ENCODE results near the gene DOC2A.
"Not testable (repeated sequence)": the region's sequence is repeated elsewhere in the genome, so short reads cannot be mapped to it uniquely, and the experiment has no call there.

DOC2A gene

DNA sequence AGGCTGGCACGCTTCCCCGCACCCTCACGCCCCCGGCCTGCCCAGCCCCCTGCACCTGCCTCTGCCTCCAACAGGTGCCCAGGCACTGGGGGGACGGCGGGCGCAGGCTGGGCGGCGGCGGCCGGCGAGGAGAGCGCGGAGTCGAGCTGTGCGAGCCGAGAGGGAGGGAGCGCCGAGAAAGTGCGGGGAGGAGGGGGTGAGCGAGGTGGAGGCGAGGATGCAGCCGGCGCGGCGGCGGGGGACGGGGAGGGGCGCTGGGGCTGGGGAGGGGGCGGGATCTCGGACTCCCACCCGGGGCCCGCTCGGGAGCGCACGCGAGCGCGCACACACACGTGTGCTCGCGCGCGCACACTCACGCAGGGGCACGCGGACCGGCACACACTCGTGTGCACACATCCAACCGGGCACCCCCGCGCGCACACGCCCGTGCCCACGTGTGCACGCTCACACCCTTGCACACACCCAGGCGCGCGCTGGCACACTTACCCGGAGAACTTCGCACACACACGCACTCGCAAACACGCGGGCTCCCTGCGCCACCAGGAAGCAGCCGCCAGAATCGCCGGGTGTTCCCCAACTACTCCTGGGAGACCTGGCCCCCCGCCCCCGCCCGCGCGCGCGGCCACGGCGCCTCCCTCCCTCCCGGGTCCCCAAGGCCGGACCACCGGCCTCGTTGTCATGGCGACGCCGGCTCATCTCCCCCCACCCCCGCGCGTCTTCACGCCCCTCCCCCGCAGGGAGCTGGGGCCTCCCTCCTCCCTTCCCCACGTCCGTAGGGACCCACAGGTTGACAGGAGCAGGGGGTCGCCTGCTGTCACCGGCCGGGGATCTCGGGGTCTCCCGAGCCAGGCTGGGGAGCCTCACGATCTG lies at the start of gene DOC2A:
DOC2A (minus strand) TSS at position 184 of the 870 bp plus-strand sequence. CDS start 805 bp downstream, outside the sequence.
- no peak for DNase-seq (ENCODE audit: low read depth)

DNA sequence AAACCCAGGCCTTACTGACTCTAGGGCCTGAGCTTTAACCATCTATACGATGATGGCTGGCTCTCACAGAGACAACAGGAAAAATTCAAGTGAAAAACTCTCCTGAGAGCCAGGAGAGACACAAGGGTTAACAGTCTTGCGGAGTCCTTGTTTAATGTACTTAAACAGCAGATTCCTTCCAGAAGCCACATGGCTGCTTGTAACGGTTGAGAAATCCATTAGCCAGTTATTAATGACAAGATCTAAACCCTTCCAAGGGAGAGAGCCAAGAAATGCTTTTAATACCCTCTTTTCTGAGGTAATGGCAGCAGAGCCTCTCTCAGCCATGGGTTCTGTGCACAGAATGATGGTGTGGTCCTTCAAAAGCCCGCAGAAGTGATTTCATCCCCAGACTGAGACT lies 49.5 kb upstream of the DOC2A start:
- no peak for DNase-seq (ENCODE audit: low read depth)

DNA sequence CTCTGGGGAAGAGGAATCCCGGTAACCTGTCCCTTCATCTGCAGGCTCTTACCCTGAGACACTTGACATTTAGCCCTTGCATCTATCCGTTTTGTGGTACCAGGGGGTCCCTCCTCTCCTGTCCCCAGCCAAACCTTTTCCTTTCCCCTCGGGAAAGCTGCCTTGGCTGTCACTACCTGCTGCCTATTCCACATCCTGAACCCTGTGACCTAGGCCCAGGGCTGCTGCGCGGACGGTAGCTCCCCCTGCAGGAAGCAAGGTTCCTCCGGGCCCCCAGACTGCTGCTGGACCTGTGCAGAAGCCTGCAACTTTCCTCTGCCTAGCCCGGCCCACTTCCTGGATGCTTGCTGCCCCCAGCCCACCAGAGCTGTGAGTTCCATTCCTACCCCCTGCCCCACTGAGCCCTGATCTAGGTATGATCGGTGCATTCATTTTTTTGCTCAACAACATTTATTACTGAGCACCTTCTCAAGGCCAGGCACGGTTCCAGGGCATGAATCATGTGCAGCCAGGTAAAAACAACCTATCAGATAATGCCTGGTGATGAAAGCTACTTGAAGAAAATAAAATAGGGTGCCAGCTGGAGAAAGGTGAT lies 44.2 kb upstream of the DOC2A start:
- DNase-seq (ENCODE audit: low read depth) = no peak

DNA sequence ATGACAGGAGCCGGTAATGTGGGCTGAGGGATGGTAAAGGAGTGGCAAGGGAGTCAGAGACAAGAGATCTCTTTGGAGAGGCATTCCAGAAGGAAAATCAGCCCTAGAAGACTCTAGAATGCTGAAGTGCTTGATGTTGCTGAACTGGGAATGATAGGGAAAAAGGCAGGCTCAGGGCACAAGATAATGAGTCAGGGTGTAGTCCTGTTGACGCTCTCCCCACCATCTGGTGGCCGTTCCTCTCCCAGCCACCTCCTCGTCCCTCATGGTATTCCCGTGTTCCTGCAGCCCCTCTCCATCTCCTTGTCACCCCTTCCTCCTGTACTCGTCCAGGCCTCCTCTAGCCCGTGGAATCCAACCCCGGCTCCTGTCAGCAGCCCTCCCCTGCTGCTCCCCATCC lies 43.6 kb upstream of the DOC2A start:
- no peak for DNase-seq (ENCODE audit: low read depth)

DNA sequence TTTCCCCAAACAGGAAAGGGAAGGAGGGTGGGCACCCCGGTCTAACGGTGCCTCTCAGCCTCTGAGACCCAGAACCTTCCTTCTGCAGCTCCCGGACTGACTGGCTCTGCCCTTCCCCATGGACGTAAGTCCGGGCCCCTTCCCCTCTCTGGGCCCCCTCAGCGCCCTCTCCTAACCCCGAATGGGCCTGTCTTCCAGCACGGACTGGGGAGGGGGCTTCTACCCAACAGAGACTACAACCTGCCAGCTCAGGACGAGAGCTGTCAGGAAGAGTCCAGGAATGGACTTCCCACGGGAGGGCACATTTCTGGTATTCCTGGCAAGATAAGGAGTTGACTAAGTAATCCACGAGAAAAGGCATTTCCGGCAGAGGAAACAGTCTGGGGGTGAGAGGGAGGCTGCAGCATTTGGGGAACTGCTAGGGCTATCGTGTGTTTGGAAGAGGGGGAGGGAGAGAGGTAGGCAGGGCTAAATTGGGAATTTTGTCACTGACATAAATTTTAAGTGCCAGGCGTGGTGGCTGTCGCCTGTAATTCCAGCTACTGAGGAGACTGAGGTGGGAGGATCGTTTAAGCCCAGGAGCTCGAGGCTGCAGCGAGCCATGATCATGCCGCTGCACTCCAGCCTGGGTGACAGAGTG lies 42.7 kb upstream of the DOC2A start:
- no peak for DNase-seq (ENCODE audit: low read depth)

DNA sequence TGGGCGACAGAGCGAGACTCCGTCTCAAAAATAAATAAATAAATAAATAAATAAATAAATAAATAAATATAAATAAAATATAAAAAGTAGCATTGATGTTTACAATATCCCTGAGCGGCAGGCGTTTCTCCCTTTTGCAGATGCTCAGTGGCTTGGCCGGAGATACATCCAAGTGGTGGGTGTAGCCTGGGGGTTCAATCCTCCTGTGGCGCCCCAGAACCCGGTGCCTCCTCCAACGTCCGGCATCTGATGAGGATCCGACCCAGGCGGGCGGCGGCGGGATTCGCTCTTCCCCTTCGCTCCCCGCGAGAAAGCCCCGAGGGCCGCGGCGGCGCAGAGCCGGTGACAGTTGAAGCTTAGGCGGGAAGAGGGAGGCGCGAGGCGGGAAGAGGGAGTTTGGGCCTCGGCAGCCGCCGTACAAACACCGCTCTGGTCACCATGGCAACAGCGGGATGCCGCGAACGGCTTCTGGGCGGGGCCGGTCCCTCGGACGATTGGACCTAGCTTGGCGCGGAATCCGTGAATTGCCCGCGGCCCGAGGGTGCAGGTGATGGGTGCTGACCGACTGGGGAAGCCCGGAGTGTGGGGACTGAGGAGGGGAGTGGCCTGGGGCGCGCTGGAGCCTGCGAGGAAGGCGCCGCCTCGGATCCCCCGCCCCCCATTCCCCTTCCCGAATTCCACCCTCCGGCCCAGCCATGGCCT lies 42.0 kb upstream of the DOC2A start:
- DNase-seq (ENCODE audit: low read depth) = no peak

DNA sequence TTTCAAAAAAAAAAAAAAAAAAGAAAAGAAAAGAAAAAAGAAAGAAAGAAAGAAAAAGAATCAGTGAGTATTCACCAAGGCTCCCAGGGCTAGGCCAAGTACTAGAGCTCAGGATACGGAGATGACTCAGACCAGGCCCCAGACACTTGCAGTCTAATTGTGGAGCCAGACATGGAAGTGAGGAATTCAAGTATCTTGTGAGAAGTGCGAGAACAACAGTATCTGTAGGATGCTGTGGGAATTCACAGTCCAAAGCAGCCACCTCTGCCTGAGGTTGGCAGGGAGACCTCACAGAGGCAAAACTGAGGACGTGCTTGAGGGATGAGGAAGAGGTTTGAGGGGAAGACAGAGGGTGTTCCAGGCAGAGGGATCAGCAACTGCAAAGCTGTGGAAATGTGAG lies 40.7 kb upstream of the DOC2A start:
- no peak for DNase-seq (ENCODE audit: low read depth)

DNA sequence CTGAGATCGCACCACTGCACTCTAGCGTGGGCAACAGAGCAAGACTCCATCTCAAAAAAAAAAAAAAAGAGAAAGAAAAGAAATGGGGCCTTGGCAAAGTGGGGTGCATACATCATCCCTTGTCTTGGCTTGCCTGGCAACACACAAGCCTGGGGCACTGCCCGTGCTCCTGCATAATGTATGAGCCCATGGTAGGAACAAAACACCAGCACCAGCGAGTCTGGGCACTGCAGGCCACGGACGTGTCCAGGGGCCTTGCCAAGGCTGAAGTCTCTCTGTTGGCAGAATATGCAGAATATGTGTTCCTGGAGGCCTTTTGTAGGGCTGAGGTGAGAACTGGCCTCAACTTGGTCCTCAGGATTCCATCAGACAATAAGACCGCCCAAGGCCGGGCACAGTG lies 39.0 kb upstream of the DOC2A start:
- no peak for DNase-seq (ENCODE audit: low read depth)

DNA sequence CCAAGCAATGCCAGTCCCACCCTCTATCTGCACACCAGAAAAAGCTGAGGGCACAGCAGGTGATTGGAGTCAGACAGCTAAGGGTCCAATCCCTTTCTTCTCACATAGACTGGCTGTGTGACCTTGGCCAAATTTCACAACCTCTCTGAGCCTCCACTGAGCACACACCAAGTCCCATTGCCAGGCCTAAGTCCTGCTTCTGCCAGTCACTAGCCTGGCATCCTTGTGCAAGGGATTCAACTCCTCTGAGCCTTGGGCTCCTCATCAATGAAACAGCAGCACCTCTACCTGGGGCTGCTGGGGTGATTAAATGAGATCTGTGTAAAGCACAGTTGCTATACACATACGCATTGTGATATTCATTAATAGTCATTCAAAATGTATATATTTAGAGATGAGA lies 35.8 kb upstream of the DOC2A start:
- no peak for DNase-seq (ENCODE audit: low read depth)

DNA sequence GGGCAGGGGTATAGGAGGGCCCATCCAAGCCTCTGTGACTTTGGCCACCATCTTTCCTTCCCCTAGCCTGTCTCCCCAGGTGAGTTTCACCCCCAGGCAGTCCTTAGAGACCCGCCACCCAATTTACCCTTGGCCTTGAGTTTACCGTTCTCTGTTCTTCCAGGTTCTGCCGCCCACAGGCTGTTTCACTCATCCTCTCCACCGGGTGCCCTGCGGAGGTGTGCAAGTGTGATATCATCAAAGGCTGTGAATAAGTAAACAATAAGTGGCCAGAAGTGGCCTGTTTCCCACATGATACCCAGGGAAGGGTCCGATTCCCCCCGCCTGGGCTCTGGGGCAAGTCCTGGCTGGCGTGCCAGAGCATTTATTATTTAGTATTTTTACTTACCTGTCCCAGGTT lies 35.4 kb upstream of the DOC2A start:
- DNase-seq (ENCODE audit: low read depth) = no peak

DNA sequence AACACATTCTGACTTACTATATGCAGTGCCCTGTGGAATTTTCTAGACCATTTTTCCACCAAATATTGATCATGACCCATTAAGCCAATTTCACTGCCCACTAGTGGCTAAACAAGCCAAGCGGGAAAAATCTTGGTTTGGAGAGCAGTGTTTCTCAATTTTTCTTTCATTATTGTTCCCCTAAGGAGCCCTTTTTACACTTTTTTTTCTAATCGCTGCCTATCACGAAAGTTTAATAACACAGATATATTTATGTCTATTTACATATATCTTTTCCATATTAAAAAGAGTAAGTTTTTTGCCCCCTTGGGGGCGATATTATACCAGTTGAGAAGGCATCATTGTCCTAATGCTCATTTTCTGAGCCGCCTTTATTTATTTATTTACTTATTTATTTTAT lies 31.0 kb upstream of the DOC2A start:
- no peak for DNase-seq (ENCODE audit: low read depth)

DNA sequence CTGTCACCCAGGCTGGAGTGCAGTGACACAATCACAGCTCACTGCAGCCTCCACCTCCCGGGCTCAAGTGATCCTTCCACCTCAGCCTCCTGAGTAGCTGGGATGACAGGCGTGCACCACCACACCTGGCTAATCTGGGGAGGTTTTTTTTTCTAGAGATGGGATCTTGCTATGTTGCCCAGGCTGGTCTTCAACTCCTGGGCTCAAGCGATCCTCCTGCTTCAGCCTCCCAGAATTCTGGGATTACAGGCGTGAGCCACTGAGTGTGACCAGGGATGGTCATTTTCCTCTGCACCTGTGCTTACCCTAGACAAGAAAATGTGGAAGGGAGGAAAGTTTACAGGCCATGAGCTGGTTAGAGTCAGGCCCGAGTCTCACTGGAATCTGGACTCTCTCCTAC lies 29.9 kb upstream of the DOC2A start:
- not testable (repeated sequence) for DNase-seq (ENCODE audit: low read depth)

DNA sequence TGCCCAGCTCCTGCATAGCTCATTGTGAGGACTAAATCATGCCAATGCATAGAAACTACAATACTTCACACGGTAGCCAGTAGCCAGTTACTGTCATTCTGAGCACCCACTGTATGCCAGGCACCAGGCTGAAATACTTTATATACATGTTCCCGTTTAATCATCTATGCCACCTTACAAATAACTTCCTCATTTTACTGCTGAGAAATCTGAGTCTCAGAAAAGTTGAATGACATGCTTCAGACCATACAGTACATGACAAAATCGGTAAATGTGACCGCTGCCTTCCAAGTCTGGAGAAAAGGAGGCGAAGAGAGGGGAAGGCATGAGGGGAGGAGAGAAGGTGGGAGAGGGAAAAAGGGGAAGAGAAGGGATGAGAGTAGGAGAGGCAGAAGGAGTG lies 29.4 kb upstream of the DOC2A start:
- no peak for DNase-seq (ENCODE audit: low read depth)

DNA sequence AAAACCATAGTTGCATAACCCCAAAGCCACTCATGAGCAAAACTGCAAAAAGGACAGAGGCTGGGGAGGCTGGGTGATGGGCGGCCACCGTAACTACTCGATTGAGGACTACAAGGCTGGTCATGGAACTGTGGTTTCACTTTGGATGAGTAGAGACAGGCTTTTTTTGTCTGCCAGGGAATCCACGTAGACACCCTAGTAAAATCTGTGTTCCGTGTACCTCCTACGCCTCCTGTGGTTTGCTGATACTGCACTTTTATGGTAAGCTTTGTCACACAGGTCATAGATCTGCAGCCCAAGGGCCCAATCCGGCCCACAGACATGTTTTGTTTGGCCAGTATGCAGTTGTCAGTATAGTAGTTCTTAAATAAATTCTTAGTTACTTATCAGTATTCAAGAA lies 22.4 kb upstream of the DOC2A start:
- DNase-seq (ENCODE audit: low read depth) = no peak

DNA sequence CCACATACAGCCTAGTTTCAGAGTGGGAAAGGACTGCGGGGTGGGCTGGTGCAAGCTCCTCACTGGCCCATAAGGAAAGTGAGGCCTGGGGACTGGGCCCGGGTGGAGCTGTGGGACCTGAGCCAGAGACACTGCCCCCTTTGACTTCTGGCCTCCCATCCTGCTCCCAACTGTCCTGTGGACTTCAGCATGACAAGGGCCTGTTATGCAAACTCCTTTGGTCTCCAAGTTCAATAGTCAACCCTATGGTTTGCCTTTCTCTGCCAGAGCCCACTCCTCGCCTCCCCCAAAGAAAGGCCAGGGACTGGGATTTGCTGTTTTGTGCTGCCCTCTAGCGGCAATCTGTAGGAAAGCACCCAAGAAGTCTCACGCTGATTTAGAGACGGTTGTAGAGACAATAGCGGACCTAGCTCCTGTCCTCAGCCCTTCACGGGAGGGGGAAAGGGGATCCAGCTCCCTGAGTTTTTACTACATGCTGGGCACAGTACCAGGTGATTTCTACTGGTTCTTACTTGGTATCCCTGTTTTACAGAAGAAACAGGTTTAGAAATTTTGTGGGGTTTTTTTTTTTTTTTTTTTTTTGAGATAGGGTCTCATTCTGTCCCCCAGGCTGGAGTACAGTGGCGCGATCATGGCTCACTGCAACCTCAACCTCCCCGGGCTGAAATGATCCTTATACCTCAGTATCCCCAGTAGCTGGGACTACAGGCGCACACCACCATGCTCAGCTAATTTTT lies 21.4 kb upstream of the DOC2A start:
- no peak for DNase-seq (ENCODE audit: low read depth)

DNA sequence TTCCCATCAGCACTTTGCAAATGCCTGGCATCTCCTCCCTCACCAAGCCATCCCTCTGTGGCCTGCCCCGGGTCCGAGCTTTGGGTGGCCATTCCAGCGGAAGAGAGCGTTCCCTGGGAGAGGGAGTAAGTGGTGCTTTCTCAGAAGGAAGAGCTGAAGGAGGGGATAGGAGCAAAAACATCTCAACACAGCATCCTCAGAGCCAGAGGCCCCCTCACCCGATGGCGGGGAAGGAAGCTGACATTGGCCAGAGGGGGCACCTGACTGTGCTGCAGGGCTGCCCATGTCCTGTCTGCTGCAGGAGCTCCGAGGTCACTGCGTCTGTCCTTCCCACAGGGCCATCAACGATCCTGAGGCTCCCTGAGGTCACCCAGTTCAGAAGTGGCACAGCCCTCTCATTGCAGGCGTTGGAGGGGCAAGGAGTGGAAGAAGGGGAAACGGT lies 20.7 kb upstream of the DOC2A start:
- no peak for DNase-seq (ENCODE audit: low read depth)

DNA sequence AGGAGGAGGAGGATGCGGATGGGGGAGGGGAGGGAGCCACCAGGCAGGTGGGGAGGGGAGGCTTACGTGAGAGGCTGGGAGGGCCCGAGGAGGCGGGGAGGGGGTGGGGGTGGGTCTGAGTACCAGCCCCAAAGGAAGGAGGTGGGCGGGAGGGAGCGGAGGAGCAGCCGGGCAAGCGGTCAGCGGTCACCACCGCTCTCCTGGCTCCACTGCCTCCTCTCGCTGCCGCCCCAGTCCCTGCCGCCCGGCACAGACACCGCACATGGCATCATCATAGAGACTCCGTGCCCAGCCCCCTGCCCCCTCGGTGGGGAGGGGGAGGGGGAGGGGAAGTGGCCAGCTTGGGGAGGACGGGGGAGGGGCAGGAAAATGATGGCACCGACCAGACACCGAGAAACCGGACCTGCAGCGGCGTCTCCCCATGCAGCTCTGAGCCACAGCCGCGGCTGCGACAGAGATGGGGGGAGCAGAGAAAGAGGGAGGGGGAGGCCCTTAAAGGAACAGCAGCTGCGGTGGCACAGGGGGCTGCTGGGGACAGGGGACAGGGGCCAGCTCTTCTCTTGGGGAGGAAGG lies 20.1 kb upstream of the DOC2A start, which contains the start of gene TLCD3B:
TLCD3B (minus strand) TSS at position 431 of the 573 bp plus-strand sequence. CDS start 744 bp downstream, outside the sequence.
- no peak for DNase-seq (ENCODE audit: low read depth)

DNA sequence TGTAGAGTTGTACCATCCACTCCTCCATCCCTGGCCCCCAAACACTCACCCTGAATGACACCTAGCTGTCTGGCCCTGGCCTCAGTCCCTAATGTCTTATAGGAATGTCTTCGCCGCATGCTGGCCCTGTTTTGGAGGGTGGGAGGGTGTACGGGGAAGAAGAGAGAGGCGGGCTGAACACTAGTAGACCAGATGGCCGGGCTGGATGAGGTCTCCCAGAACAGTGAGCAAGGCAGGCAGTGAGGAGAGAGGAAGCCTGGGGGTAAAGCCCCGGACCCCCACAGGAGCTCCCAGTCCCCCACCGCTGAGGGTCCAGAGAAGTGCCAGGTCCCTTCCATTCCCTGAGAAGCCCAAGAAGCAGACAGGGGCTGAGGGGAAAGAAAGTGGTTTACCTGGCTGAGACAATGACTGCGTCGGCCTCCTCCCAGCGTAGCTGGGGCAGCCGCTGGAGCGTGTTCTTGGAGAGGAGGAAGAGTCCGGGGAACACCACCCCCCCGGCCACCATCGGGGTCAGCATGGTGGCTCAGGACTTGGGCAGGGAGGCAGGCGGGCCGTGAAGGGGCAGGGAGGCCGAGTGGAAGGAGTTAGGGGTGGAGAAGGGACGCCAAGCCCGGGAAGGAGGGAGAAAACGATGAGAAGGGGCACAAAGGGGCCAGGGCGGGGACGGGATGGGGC lies 19.3 kb upstream of the DOC2A start:
- DNase-seq (ENCODE audit: low read depth) = no peak

DNA sequence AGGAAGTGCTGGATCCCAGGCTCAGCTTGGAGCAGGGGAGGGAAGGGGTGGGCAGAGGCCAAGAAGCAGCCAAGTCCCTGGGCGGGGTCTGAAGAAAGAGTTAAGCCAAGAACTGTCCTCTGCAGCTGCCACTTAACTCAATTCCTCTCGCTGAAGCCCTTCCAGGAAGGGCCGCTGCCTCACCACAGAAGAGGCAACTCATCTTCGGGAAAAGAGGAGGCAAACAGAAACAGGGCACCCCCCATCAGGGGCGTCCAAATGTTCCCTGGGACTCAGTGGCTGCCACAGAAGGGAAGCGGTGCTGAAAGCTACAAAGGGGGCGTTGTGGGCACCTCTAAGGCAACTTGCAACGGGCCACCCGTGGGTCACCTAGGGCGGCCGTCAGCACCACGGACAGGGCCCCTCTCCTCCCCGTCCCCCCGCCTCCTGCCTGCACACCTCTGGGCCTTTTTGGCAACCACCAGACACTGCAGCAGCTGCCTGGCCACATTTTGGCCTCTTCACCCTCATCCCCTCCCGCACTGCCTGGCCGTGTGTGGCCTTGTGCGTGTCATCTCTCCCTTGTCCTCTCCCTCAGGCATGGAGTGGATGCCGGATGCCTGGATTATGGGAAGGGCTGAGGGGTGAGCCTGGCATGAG lies 17.7 kb upstream of the DOC2A start:
- DNase-seq (ENCODE audit: low read depth) = no peak
